GM12872 (cell line): ENCODE data around the gene GGT5.
"Not testable (repeated sequence)": the region's sequence is repeated elsewhere in the genome, so short reads cannot be mapped to it uniquely, and the experiment has no call there.

Source experiments
- TF ChIP-seq, protein P1 (sequence below): IDR thresholded peaks from 3 replicates; pipeline ENCODE4 v1.5.1; 2011; ENCODE audit warnings: low read depth, mild to moderate bottlenecking, low read length, moderate library complexity; ENCODE audit not compliant: insufficient read depth

Gene GGT5, protein sequence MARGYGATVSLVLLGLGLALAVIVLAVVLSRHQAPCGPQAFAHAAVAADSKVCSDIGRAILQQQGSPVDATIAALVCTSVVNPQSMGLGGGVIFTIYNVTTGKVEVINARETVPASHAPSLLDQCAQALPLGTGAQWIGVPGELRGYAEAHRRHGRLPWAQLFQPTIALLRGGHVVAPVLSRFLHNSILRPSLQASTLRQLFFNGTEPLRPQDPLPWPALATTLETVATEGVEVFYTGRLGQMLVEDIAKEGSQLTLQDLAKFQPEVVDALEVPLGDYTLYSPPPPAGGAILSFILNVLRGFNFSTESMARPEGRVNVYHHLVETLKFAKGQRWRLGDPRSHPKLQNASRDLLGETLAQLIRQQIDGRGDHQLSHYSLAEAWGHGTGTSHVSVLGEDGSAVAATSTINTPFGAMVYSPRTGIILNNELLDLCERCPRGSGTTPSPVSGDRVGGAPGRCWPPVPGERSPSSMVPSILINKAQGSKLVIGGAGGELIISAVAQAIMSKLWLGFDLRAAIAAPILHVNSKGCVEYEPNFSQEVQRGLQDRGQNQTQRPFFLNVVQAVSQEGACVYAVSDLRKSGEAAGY

DNA sequence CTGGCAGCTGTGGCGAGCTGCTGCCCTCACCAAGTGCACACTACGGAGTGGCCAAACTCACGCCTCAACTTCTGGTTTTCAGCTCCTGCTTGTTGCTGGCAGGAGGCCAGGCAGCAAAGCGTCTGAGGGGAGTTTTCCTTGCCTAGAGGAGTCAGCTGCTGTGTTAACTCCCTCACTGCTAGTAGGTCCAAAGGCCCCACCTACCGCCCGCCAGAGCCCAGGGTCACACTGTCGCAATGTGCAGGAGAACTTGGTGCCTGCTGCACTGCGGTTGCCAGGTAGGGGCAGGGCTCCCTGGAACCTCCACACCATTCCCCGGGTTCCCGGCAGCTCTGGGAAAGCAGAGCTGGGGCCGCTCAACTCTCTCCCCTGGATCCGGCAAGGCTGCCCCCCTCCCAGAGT, at the start of gene GGT5:
Gene GGT5 (minus strand): TSS at position 53 of the 402 bp plus-strand sequence. CDS start 357 bp downstream, outside the sequence.
- TF ChIP-seq, protein P1, sequence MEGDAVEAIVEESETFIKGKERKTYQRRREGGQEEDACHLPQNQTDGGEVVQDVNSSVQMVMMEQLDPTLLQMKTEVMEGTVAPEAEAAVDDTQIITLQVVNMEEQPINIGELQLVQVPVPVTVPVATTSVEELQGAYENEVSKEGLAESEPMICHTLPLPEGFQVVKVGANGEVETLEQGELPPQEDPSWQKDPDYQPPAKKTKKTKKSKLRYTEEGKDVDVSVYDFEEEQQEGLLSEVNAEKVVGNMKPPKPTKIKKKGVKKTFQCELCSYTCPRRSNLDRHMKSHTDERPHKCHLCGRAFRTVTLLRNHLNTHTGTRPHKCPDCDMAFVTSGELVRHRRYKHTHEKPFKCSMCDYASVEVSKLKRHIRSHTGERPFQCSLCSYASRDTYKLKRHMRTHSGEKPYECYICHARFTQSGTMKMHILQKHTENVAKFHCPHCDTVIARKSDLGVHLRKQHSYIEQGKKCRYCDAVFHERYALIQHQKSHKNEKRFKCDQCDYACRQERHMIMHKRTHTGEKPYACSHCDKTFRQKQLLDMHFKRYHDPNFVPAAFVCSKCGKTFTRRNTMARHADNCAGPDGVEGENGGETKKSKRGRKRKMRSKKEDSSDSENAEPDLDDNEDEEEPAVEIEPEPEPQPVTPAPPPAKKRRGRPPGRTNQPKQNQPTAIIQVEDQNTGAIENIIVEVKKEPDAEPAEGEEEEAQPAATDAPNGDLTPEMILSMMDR, result not testable (repeated sequence)

DNA sequence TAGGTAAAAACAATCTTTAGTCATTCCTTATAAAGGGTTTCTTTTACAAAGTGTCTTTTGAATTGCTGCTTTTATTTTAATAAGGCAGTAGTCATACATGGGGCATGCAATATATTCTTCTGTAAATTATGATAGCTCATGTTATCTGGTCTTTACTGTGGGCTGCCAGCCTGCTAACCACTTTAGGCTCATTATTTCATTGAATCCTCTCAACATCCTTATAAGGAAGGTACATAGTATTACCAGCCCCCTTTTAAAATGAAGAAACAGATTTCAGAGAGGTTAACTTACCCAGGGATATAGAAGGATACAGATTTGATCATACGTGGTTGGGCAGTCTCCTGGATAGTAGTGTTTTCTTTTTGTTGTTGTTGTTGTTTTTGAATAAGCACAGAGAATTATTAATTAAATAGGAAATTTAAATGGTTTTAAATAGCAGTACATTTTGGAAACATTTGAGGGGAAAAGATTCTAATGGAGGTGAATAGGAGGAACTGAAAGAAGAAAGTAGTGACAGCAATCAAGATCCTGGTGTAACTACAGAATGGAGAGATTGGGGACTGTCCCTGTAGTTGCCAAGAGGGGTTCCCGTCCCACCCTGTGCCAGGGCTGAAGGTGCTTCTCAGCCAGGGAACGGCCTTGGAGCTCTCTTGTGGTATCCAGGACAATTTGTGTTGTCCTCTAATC, 46.8 kb upstream of the GGT5 start:
- TF ChIP-seq, protein P1, result no peak

DNA sequence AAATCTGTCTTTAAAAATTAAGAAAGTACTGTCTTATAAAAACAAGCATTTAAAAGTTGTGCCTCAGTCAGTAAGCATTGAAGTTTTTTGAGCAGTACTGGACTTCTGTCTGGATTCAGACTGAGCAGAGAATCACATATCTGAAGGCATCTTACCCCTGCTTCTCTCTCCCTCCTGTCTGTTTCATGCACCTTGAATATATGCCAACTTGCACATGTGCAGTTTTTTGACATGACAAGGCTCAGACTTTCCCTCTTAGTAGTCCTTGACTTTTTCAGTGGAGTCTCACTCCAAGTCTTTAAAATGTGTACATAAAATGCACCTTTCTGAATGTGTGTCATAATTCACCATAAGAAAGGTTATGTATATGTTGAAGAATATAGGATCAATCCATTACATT, 45.6 kb upstream of the GGT5 start:
- TF ChIP-seq, protein P1, result no peak

DNA sequence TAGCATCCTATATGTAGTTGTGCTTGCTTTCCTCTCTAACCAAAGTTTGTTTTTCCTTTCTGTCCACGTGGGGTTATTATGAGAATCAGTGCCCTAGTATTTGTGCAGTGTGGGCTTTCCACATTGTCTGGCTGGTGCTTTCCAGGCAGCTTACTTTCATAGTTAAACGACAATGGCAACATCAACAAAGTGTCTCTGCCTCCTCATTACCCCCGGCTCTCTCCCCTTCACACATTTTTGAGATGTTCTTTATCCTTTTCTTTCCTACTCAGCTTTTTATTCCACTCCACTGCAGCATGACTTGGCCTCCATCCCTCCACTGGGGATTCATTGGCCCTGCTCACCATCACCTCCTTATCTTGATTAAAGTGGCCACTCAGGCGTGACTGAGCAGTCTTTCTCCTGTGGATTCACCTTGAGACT, 44.9 kb upstream of the GGT5 start:
- TF ChIP-seq, protein P1, result no peak

DNA sequence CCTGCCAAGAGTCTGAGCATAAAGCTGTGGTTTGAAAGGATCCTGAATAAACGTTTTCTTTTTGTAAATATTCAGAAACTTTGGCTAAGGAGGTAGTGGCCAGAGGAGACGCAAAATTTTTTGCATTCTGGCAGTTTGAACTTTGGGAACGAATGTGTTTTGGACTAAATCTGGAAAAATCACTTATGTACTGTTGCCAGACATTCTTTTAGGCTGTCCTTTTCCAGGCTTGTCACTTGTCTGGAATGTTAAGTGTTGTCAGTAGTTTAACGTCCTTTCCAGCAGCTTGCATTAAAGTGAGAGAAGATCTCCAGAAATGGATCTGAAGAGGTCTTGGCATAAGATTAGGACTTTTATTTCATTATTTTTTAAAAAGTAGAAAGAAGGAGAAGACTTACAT, 44.2 kb upstream of the GGT5 start:
- TF ChIP-seq, protein P1, result no peak

DNA sequence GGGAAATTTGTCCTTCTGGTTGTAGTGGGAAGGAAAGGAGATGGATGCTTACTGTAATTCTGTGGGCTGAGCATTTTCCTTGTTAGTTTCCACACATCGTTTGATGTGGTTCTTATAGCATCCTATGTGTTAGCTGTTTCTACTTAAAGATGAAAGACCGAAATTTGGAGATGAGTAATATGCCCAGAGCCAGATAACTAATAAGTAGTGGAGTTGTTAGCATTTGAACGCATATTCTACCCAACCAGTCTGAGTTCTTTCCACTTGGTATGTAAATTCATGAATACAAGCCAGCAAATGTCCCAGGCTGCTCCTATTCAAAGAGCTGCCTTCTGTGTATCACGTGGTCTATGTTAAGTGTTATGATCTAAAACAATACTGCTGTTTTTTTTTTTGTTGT, 40.4 kb upstream of the GGT5 start:
- TF ChIP-seq, protein P1, result no peak

DNA sequence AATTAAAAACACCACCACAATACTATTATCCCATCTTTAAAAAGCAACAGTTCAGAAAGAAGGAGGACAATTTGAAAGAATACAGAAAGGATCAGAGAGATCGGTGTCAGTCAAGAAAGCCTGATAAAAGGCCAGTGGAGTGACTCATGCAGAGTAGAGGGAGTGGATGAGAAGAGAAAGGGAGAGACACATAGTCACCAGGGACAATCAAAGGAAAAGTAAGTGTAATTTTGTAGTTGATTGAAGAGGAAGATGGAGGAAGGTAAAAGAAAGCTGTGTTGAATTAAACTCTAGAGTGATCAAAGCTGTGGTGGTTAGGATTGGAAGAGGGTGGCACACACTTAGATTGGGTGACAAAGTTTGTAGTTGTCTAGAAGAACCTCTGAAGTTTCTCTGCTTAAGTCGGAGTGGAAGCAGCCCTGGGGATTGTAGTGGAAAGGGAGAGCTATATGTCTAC, 39.9 kb upstream of the GGT5 start:
- TF ChIP-seq, protein P1, result no peak
